HG03159 (cell line): Measurements from ENCODE around the gene PARN.
"Not testable (repeated sequence)": the region's sequence is repeated elsewhere in the genome, so short reads cannot be mapped to it uniquely, and the experiment has no call there.

ENCODE experiments used
- ATAC-seq: cut with Tn5 transposase; IDR thresholded peaks from one replicate; pipeline ENCODE4 v1.9.1; 2021; ENCODE audit warnings: mild to moderate bottlenecking, moderate library complexity; ENCODE audit not compliant: unreplicated experiment

Gene PARN

DNA sequence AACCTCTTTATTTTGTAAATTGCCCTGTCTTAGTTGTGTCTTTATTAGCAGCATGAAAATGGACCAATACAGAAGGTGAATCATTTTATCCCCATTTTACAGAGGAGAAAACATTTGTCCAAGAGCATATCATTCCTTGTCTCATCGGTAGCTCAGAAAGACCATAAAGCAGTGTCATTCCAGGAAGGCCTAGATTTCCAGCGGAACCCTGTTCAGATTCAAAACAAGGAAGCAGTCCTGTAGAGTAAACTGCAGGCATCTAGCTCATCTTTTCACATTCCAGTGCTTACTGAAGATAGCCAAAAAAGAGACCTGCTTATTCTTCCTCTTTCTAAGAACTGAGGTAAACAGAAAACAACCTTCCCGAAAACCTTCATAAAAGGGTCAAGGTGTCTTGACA lies 54.0 kb downstream of the PARN start:
- no peak for ATAC-seq

DNA sequence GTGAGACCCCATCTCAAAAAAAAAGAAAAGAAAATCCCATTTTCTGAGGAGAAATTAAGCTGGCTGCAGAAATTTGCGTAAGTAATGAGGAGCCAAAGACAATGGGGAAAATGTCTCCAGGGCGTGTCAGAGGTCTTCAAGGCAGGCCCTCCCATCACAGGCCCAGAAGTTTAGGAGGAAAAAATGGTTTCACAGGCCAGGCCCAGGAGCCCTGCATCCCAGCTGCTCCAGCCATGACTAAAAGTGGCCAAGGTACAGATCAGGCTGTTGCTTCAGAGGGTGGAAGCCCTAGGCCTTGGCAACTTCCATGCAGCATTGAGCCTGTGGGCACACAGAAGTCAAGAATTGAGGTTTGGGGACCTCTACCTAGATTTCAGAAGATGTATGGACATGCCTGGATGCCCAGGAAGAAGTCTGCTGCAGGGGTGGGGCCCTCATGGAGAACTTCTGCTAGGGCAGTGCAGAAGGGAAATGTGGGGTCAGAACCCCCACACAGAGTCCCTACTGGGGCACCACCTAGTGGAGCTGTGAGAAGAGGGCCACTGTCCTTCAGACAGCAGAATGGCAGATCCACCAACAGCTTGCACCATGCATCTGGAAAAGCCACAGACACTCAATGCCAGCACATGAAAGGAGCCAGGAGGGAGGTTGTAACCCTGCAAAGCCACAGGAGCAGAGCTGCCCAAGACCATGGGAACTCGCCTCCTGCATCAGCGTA lies 55.2 kb downstream of the PARN start:
- not testable (repeated sequence) for ATAC-seq

DNA sequence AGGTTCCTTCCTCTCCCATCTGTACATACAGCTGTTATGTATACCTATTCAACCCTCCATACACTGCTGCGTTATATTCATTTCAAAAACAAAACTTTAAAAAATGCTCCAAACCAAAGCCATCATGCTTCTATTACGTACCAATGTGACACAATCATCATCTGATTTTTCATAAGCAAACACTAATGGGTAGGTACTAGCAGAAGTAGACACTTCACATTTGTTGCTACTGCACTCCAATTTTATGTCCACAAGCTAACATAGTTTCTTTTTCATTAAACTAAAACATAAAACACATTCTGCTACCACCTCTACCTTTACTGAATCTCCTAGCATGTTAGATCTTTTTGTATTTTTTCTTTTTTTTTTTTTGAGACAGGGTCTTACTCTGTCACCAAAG lies 57.5 kb downstream of the PARN start:
- no peak for ATAC-seq

DNA sequence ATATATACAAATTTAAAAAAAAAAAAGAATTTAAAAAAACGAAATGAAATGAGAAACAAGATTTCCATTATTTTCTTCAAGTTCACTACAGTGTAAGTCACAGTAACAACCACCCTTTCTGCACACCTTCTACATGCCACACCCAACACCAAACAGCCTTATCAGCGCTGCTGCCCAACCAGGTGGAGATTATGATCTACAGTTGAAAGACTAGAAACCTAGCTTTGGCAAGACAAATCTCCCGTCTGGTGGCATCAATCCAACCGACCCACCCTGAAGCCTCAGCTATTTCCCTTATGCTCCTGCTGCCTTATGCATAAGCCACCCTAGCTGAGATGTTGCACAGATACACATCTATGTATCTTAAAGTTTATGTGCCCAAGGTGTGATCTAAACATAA lies 60.8 kb downstream of the PARN start:
- ATAC-seq, result no peak

DNA sequence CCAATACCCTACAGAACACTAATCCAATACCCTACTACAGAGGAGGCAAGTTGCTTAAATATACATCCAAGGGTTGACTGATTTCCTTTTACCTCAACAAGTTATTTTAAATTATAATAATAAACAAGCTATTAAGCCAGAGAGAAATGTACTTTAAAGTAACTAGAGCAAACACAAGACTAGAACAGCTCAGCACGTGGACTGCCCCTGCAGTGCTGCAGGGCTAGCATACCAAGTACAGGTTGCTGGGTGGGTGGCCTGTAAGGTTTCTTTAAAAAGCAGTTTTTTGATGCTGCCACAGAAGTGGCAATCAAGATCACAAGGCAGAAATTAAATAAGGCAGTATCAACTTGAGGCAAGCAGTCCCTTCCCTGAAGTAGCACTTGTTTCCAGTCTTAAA lies 63.5 kb downstream of the PARN start:
- ATAC-seq, result no peak

DNA sequence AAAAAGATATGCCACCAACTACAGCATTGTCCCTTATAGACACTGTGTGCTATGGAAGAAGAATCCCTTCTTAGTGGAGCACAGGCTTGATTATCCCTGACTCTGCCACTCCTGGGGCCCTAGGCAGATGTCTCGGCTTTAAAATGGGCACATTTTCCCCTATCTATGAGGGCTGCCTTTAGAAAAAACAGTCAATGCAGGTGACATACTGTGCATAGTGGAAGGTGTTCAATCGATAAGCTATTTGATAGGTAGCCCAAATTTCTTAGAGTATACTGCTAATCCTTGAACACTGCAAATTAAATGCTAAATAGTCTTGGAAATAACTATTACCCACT lies 64.4 kb downstream of the PARN start:
- no peak for ATAC-seq

DNA sequence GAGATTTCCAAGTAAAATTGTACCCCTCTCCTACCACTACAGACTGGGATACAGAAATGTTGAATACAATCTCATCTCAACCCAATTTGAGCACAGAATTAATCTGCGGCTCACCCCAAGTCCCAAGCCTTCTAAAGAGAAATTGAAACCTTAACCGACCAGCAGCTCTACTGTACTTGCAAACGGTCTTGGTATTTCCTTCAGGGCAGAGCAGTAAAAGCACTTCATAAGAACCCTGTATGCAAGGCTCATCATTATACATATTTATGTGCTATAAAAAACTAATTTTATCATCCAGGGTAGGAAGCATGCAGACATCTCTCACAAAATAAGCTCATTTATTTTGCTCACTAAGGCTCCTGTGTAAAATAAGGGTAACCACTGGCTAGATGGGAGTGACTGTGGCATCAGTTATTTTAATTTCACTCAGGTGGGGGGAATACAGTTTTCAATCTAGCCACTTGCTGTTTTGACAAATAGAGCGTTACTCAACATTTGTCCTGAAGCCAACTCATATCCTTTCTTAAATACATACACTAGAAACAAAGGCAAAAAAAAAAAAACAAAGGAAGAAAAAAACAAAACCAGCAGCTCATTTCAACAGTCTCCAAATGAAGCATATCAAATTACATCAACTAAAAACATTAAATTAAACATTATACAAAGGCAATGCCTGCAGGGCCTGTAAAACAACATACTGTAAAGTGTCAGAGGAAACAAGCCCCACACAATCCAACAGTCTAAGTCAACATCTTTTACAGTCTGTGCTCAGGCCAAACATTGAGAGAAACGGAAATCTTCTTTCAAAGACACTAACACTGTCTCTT lies 65.0 kb downstream of the PARN start:
- no peak for ATAC-seq

DNA sequence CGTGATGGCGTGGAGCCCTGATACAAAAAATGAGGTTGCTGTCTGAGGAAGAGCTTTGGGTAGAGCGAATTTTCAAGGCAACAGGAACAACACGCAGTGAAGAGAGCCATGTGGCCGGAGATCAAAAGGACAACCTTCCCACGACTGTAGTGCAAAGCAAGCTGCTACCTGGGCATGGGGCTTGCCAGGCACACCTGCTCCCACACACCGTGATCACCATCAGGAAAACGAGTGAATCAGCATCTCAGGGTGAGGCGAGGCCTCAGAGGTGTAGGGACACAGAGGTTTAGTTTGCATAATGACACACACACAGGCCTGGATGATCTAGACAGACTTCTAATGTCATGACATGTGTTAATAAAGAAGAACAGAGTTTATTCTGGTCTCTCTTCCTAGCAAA lies 65.7 kb downstream of the PARN start:
- ATAC-seq, result no peak

DNA sequence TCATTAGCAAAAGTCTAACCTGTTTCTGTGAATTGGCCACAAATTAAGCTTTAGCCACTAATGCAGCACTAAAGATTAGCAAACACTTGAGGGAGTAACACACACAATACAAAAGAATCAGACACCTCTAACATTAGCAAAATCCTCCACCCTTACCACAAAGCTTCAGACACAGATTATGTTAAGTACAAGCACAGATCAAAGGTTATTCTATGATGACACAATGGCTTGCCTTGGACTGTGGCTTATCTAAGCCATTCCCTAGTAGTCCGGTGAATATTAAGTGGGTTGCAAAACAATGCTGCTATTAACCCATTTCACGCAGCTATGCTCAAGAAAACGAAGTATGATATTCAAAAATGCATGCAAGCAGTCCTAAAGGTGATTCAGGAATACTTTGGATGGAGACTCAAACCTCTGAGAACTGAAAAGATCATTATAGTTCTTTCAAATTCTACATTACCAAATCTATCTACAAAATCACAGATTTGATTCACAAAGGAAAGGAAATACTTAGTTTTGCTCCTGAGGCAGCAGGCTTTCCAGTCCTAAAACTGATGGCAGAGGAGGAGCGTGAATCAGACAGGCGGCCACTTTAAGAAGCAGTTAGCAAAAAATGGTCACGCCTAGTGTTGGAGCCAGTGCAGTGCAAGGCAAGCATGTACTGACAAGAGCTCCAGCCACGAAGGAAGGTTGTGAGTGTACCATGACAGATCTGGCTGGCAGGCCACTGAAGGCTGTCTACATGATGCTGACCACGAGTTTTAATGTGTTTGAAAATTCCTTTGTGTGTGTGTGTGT lies 67.2 kb downstream of the PARN start:
- ATAC-seq, result no peak

DNA sequence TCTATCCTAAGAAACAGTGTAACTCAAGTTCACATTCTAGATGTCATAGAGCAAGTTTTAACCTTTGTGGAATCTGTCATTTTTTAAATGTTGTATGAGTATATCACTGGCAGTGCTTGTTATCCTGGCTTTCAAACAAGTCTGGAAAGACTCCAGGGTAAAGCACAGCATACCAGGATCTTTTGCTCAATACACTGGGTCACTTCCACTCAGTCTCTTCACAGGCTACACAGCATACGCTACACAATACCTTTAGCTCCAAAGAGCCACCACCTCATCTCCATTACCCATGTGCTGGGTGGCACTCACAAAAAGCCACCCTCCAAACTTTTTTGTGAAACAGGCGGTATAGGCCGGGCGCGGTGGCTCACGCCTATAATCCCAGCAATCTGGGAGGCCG lies 69.5 kb downstream of the PARN start:
- ATAC-seq, result no peak

DNA sequence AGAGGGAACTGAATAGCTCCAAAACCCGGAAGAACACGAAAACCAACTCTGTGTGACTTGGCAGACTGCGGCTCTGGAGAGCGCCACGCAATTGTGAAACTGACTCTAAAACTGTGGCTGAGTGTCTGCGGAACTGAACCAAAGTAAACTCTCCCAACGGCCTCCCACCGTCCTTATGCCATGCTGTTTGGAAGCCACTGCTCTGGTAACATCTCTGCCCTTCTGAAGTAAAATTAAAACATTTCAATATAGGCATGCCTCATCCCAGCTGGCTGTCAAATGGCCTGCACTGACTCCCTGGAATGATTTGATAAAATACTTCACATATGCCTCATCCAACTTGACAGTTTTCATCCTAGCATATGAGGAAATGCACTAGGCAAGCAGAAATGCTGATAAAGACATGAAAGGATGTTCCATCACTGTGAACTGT lies 70.2 kb downstream of the PARN start:
- no peak for ATAC-seq

DNA sequence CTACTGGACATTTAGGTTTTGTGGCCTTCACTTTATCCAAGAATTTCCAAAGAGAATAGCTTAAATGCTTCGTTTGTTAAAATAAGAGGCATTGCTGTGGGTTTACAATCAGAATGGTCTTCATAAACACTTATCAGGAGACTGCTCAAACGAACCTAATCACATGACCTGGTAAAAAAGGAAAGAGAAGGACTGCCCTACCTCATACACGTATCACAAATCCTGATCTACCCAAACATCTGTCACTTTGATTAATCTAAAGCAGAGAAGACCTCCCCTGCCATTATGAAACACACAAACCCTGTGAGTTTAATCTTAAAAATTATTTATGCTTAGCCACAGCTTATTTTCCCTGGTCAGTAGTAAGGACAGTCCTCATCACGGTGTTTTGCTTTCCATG lies 76.6 kb downstream of the PARN start:
- ATAC-seq, result no peak

DNA sequence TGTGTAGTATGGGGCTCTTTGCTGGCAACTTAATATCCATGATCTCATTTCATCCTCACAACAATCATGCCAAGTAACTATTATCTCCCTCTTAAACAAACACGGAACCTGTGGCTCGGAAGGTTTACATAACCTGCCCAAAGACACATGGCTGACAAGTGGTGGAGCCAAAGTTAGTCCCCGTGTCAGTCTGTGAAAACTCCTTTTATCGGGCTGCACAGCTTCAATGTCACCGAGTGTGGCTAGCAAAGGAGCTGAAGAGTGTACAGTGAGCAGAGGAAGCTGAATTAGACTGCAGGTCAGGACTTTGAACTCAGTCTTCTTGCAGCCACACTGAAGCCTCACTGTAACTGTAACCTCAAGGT lies 80.3 kb downstream of the PARN start:
- no peak for ATAC-seq

DNA sequence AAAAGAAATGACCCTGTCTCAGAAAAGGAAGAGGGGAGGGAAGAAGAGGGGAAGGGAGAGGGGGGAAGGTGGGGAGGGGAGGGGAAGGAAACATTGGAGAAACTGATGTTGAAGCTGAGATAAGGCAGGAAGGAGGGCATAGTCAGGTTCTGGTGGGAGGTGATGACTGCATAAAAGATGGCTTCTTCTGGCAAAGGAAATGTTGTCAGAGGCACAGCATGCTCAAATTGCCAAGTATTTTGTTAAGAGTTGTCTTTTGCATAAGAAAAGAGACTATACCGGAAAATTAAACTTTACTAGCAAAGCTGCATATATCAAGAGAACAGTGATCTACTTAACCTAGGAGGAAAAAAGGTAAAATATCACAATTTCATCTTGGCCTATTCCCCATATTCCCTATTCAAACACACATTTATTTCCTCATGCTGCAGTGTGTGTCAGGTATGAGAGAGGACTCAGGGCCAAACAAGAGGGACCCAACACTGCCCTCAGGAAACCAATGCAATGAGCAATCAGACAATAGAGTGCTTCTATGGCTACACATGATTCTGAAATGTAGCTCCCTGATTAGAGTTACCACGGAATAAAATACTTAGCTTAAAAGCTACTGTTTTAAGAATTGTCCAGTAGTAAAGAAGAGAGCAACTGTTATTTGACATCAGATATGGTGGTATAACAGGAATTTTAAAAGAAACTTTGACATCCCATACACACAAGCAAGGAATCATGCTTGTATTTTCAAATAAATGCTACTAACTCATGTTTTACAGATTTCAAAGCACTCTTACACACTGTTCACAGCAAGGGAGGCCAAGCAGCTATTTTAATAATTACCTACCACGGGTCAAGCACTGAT lies 80.9 kb downstream of the PARN start:
- ATAC-seq, result no peak

DNA sequence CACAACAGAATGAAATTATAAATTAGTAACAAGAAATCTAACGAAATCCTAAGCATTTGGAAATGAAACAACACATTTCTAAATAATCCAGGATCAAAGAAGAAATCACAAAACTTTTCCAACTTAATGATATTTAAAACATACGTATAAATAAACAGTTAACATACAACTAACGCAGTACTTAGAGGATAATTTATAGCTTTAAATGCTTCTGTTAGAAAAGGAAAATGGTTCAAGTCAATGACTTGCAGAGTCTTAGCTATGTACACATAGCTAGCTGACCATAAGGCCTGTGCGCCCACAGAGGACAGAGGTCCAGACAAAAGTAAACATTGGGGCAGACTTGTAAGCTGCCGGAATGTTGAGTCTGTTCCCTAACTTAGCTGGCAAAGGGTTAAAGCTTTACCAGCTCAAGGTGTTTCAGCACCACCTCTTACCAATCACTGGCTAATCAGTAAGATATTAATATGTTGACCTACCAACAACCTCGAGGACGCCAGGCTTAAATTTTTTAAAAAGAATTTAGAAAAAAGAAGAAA lies 84.6 kb downstream of the PARN start:
- no peak for ATAC-seq

DNA sequence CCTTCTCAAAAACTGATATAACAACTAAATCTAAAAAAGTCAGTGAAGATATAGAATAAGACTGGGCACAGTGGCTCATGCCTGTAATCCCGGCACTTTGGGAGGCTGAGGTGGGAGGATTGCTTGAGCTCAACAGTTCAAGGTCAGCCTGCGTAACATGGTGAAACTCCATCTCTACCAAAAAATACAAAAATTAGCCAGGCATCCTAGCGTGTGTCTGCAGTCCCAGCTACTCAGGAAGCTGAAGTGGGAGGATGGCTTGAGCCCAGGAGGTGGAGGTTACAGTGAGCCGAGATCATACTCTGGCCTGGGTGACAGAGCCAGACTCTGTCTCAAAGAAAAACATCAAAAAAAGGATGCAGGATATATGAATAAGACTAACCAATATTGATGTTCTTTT lies 85.2 kb downstream of the PARN start:
- not testable (repeated sequence) for ATAC-seq

DNA sequence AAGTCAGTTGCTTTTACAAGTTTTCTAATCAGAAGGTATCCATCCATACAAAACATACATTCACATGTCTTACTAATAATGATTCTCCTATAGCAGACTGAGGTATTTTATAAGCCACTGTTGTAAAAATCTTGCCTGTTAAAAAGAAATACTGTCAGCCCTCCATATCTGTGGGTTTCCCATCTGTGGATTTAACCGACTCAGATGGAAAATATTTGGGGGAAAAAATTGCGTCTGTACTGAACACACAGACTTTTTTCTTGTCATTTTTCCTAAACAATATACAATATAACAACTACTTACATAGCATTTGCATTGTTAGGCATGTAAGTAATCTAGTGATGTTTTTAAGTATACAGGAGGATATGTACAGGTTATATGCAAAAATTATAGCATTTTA lies 90.4 kb downstream of the PARN start:
- ATAC-seq, result no peak

DNA sequence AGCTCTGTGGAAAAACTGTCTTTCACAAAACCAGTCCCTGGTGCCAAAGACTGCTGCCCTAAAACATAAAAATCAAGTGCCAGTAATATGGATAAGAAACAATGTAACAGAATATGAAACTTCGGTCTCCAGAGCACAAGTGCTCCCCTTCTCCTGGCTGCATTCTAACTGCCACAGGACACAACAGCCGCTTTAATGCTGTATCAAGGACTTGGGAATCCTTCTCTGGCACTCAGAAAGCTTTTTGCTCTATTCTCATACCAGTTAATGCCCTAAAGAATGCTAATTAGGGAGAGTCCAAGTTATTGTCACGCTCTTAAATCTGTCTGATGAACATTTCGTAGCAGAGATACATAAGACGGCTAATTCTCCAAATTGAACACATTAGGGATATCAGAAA lies 90.9 kb downstream of the PARN start:
- no peak for ATAC-seq

DNA sequence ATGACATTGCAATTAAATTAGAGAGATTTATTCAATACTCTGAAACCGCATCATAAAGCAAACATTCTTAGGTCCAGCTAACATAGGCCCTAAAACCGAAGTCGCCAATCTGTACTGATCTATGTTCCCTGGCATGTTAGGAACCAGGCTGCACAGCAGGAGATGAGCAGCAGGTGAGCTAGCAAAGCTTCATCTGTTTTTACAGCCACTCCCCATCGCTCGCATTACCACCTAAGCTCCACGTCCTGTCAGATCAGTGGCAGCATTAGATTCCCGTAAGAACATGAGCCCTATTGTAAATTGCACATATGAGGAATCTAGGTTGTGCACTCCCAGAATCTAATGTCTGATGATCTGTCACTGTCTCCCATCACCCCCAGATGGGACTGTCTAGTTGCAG lies 91.5 kb downstream of the PARN start:
- ATAC-seq, result no peak

DNA sequence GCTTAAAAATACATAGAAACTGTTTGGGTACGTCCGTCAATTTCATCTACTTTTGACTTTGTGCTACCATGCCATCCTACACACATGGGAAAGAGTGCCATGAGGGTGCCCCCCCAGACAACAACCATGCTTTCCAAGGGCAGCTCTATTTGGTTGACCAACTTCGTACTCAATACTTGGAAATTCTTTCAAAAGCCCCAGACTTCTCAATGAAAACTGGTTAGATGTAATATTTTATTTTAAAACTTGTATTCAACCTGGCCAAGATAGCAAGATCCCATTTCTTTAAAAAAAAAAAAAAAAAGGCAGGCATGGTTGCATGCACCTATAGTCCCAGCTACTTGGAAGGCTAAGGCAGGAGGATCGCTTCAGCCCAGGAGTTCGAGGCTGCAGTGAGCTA lies 98.4 kb downstream of the PARN start:
- no peak for ATAC-seq

DNA sequence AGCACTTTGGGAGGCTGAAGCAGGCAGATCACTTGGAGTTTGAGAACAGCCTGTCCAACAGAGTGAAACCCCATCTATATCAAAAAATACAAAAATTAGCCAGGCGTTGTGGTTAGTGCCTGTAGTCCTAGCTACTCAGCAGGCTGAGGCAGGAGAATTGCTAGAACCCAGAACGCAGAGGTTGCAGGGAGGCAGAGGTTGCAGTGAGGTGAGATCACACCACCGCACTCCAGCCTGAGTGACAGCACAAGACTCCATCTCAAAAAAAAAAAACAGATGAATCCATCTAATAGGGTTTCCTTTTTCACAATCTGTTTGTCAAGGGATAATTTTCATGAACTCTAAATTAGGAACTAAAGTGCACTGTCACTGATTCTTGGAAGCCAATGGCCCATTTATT lies 99.0 kb downstream of the PARN start:
- ATAC-seq, result no peak
